GM18873 (cell line): ENCODE measurements around the gene DACT3.
"Not testable (repeated sequence)": the region's sequence is repeated elsewhere in the genome, so short reads cannot be mapped to it uniquely, and the experiment has no call there.

ENCODE experiments used
- ATAC-seq: cut with Tn5 transposase; IDR thresholded peaks from one replicate; pipeline ENCODE4 v1.9.1; 2021; ENCODE audit warnings: mild to moderate bottlenecking, moderate library complexity, moderate number of reproducible peaks; ENCODE audit not compliant: unreplicated experiment, low FRiP score

Gene DACT3

GRCh38 chr19:46635920-46636761, 24.8 kb downstream of the DACT3 start, which contains the start of gene GNG8:
Gene GNG8, minus strand, starts transcription at chr19:46636202. Its CDS starts 1,520 bp downstream, at chr19:46634682.
- ATAC-seq, result no peak

DNA sequence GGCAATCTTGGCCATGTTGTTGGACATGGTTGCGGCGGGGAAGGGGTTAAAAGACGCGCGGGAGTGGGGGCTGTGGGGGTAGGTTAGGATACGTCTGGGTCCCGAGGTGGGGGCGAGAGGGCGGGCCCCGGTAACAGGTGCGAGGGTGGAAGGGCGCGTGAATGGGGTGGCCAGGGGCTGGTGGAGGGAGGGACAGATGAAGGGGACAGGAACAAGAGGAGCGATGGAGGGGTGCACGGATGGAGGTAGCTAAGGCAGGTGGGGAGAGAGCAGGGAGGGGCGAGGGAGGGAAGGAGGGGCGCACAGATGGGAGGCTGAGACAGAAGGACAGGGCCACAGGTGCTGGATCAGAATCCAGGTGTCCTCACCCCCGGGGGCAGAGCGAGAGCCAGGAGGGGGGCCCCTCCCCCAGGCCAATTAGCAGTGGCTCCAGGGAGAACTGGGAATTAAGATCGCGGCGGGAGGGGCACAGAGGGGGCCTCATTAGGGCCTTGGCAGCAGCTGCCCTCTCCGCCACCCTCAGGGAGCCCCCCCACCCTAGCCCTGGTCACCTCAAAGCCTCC, 26.2 kb downstream of the DACT3 start:
- ATAC-seq, result no peak

GRCh38 chr19:46634045-46634655, 26.8 kb downstream of the DACT3 start:
- no peak for ATAC-seq

- no peak for ATAC-seq
These were observed 27.9 kb downstream of the DACT3 start for GRCh38 chr19:46633130-46633529.

DNA sequence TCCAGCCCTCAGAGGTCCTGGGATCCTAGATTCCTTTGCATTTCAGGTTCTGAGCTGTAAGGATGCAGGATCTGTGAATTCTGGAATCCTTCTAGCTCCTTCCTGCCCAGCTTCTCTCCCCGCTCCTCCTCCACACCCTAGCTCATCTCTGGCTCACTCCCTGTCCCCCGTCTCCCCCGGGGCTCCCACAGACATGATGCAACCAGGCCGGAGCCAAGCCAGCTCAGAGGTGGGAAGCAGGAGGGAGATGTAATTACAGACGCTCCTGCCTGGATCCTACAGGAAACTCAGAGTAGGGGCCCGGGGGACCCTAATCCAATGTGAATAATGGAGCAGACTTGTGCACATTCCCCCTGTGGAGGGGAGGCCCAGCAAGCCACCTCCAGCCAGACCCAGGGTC, 29.5 kb downstream of the DACT3 start:
- ATAC-seq, result no peak

DNA sequence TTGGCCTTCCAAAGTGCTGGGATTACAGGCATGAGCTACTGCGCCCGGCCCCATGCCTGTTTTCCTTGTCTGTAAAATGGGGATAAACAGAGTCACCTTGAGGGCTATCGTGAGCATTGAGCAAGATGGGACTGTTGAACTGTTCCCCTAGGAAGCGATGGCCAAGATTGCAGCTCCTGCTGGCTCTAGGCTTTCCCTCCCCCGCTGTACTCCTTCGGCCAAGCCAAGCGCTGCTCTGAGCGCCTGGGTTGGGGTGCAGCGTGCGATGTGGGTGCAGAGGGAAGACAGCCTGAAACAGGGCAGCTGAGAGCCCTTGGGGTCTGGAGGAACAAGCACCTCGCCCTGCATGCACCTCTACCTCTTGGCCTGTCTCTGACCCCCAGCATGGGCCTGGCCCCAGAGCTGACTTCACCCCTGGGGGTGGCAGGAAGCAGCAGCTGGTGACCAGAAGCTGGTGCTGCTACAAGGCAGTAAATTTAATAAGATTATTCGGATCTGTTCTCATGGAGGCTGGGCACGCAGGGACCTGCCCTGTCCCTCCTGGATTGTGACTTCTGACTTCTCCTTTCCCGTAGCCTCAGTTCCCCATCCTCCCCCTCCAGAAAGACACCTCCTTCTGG, 30.3 kb downstream of the DACT3 start:
- no peak for ATAC-seq

- no peak for ATAC-seq
These were observed 31.4 kb downstream of the DACT3 start for GRCh38 chr19:46629546-46630025.

GRCh38 chr19:46628970-46629369, 32.0 kb downstream of the DACT3 start:
- ATAC-seq, result not testable (repeated sequence)

GRCh38 chr19:46626446-46626845, 34.5 kb downstream of the DACT3 start:
- ATAC-seq, result no peak

DNA sequence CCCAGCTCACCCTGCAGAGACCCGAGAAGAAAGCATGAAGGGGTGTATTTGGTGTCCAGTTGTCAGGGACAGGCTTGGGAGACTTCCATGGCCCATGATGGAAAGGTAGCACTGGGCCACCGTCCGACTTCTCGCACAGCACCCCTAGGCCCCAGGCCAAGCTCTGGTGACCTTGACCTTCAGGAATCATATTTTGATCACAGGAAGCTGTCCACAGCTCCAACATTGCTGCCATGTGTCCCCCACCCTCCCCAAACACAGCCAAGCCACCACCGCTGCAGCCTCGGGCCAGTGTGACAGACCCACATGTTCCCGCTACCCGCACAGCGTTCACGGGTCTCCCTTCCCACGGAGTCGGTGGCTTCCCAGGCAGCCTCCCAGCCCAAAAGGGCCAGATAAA, 35.3 kb downstream of the DACT3 start:
- ATAC-seq, result no peak

- ATAC-seq, result no peak
These were observed 35.9 kb downstream of the DACT3 start, which contains the start of gene PTGIR for GRCh38 chr19:46624958-46625661. Gene PTGIR, minus strand, starts transcription at chr19:46625089. Its CDS starts 864 bp downstream, at chr19:46624225.

GRCh38 chr19:46623915-46624502, 37.0 kb downstream of the DACT3 start:
- ATAC-seq, result no peak

DNA sequence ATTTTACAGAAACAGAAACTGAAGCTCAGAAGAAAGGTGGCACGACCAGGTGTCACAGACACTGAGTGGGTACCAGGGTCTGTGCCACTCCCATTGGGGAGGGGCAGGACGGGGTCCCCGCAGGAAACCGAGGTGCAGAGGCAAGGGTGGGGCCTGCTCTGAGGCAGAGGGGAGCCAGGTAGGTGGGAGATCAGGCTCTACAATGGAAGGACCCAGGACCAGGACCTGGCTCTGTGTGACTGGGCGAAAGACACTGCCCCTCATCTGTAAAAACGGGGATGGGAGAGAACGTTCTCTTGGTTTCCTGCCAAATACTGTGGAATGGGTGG, 38.9 kb downstream of the DACT3 start:
- no peak for ATAC-seq

- ATAC-seq, result no peak
These were observed 39.5 kb downstream of the DACT3 start for GRCh38 chr19:46621191-46622117.

DNA sequence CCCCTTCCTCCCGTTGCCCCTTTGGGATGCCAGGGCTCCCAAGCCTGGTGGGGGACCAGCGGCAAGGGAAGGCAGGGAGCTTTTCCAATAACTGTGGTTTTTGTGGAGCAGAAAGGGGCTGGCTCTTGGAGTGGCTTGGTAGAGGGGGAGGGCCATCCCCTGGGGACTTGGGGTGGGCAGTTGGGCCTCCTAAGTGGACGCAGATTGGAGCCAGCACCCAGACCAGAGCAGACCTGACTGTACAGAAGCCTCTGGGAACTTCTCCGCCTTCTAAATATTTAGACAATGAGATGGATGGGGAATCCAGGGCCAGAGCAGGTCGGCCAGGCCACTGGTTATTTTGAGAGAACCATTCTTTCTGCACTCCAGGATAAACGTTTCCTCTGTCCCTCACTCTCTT, 40.3 kb downstream of the DACT3 start:
- ATAC-seq, result no peak

GRCh38 chr19:46620267-46620666, 40.7 kb downstream of the DACT3 start:
- no peak for ATAC-seq

GRCh38 chr19:46618670-46619231, 42.2 kb downstream of the DACT3 start:
- no peak for ATAC-seq

DNA sequence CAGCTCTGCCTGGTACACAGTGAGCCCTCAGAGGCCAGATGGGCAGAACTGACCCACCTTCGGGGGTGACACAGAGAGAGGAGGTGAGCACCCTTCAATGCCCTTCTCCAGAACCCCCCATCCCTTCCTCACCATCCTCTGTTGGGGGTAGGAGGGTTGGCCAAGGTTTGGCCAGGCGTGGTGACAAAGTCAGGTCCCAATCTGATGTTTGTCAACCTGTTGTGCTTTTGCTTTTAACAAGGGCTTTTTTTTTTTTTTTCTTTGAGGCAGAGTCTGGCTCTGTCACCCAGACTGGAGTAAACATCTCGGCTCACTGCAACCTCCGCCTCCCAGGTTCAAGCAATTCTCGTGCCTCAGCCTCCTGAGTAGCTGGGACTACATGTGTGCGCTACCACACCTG, 43.4 kb downstream of the DACT3 start:
- no peak for ATAC-seq
